K562 (cell line): ENCODE results near the gene DAGLA. TPM values are rescaled to one million over a fixed set of nuclear protein-coding genes. Genes with fewer than 3 reads are reported as not detected.
A peak's percentile ranks its signal among the peaks of the same experiment; 100 is the strongest.

ENCODE experiments used
- ATAC-seq: fragments of 200-7000 bp; cut with Tn5 transposase; 3 replicates; pipeline ENCODE4 v1.9.1; 2020; ENCODE audit warnings: moderate library complexity
- BruUV-seq: library from RNA; stranded (reverse); fragments of 400-500 nt; replicated peaks from 2 replicates; lab custom pipeline; 2021; lab: Mats Ljungman, UMichigan
- CTCF ChIA-PET: fragments of 300-600 bp; formaldehyde crosslinking; extraction: SDS; loops from one replicate; lab custom pipeline; 2021; ENCODE audit warnings: low intra/inter-chr PET ratio; lab: Yijun Ruan, JAX
- POLR2A ChIA-PET: fragments of 300-600, 350-650 bp; sonication (Branson Sonifier 250); formaldehyde crosslinking; extraction: SDS; loops from one replicate; lab custom pipeline; 2021; ENCODE audit warnings: antibody characterized with exemption, inconsistent platforms; lab: Yijun Ruan, JAX
- DNase-seq, 4 experiments: peaks; one replicate each; pipeline versions ENCODE4 v3.0.0 to v3.0.0-alpha.2; 2011 to 2018; ENCODE audit warnings: low spot score in 3 of 4, mixed read lengths in 3 of 4; ENCODE audit errors: extremely low read depth in 1 of 4
- FAIRE-seq: peaks from 2 replicates; lab custom pipeline; 2011; peaks lifted over from hg19 to GRCh38; lab: Jason Lieb, UNC
- H2AFZ ChIP-seq: 2 replicates; pipeline ENCODE4 v1.6.0; 2011; ENCODE audit warnings: low read depth, low read length, control low read depth, inconsistent platforms
- H3K27ac ChIP-seq: fragments of 200-600 bp; 3 replicates; pipeline ENCODE4 v1.8.0; 2011; ENCODE audit warnings: low read depth, mild to moderate bottlenecking, control low read depth, inconsistent platforms, low read length, moderate library complexity, mixed read lengths; ENCODE audit errors: extremely low read depth
- H3K27me3 ChIP-seq, 2 experiments: fragments of 300-600 bp in 1 of 2; 2 replicates in 1 of 2; 3 replicates in 1 of 2; pipeline versions ENCODE4 v1.6.0 to v1.8.0; 2011; ENCODE audit warnings: inconsistent platforms in 2 of 2, low read length in 2 of 2, mild to moderate bottlenecking in 1 of 2, mixed read lengths in 1 of 2, moderate library complexity in 1 of 2; ENCODE audit not compliant: control insufficient read depth in 2 of 2, insufficient read depth in 2 of 2
- H3K36me3 ChIP-seq: fragments of 300-600 bp; 3 replicates; pipeline ENCODE4 v1.8.0; 2011; ENCODE audit warnings: mild to moderate bottlenecking, low read length, inconsistent platforms; ENCODE audit not compliant: control insufficient read depth, insufficient read depth
- H3K4me1 ChIP-seq, 2 experiments: fragments of 200-600 bp in 1 of 2; replicated peaks in 1 of 2; 2 replicates in 1 of 2; 3 replicates in 1 of 2; pipeline versions ENCODE4 v1.5.1 to v1.8.0; 2011; ENCODE audit warnings: inconsistent platforms in 2 of 2, low read length in 2 of 2, mild to moderate bottlenecking in 1 of 2, mixed read lengths in 1 of 2, moderate library complexity in 1 of 2; ENCODE audit not compliant: control insufficient read depth in 2 of 2, insufficient read depth in 2 of 2
- H3K4me2 ChIP-seq: 2 replicates; pipeline ENCODE4 v1.6.1; 2011; ENCODE audit warnings: low read length, control low read depth, inconsistent platforms, mixed read lengths; ENCODE audit not compliant: insufficient read depth
- H3K4me3 ChIP-seq: fragments of 200-600 bp; sonication (generic), shearing (Covaris generic); 2 replicates; pipeline ENCODE4 v1.5.1; 2016; ENCODE audit warnings: control low read depth, inconsistent platforms
- H3K79me2 ChIP-seq: fragments of 200-600 bp; 3 replicates; pipeline ENCODE4 v1.8.0; 2011; ENCODE audit warnings: low read length, inconsistent platforms; ENCODE audit not compliant: control insufficient read depth, insufficient read depth
- H3K9ac ChIP-seq, 2 experiments: 2 replicates each; pipeline versions ENCODE4 v1.6.0 to v1.6.1; 2011; ENCODE audit warnings: low read depth in 2 of 2, low read length in 2 of 2, control low read depth in 1 of 2, inconsistent platforms in 1 of 2, mild to moderate bottlenecking in 1 of 2, mixed read lengths in 1 of 2; ENCODE audit not compliant: insufficient read depth in 1 of 2
- H3K9me1 ChIP-seq: one replicate; pipeline ENCODE4 v1.6.0; 2011; ENCODE audit warnings: inconsistent platforms, mild to moderate bottlenecking, low read length, moderate library complexity; ENCODE audit not compliant: control insufficient read depth, insufficient read depth
- H3K9me3 ChIP-seq: replicated peaks from 2 replicates; pipeline ENCODE4 v1.5.1; 2011; ENCODE audit warnings: low read depth, low read length, inconsistent platforms; ENCODE audit not compliant: control insufficient read depth, insufficient read depth
- H4K20me1 ChIP-seq: replicated peaks from 2 replicates; pipeline ENCODE4 v1.6.1; 2011; ENCODE audit warnings: low read length, inconsistent platforms, mixed read lengths; ENCODE audit not compliant: control insufficient read depth, insufficient read depth
- BCOR ChIP-seq: fragments of 450-650 bp; IDR thresholded peaks from 2 replicates; pipeline ENCODE4 v1.6.1; 2016
- ILK ChIP-seq: fragments of 450-650 bp; IDR thresholded peaks from 2 replicates; pipeline ENCODE4 v1.6.1; 2016; ENCODE audit warnings: missing genetic modification characterization, low read depth, mild to moderate bottlenecking, missing compliant biosample characterization, moderate library complexity, borderline replicate concordance
- MEIS2 ChIP-seq: fragments of 450-650 bp; IDR thresholded peaks from 2 replicates; pipeline ENCODE4 v1.6.1; 2014; ENCODE audit warnings: mild to moderate bottlenecking; ENCODE audit not compliant: partially characterized antibody
- PBX2 ChIP-seq, 2 experiments: IDR thresholded peaks in 1 of 2; conservative IDR thresholded peaks in 1 of 2; 2 replicates each; pipeline ENCODE4 v1.6.1; 2016; ENCODE audit warnings: low read depth in 2 of 2, mild to moderate bottlenecking in 1 of 2, missing compliant biosample characterization in 1 of 2, missing genetic modification characterization in 1 of 2, moderate library complexity in 1 of 2
- PRPF4 ChIP-seq: fragments of 200-400 bp; formaldehyde crosslinking; IDR thresholded peaks from one replicate; pipeline ENCODE4 v1.6.1; 2017; ENCODE audit warnings: low read length, low read depth, mild to moderate bottlenecking; ENCODE audit not compliant: insufficient read depth, poor library complexity, severe bottlenecking
- ZNF77 ChIP-seq: fragments of 250-450 bp; sonication (Bioruptor Pico); IDR thresholded peaks from 2 replicates; pipeline ENCODE4 v1.5.0; 2020
- WGBS: fragments of 100-300 bp; shearing (Covaris generic); methylation state at CpG from one replicate; pipeline ENCODE4 v1.1.6; 2016; ENCODE audit warnings: low coverage, mixed read lengths; ENCODE audit not compliant: insufficient coverage; ENCODE audit errors: missing lambda C conversion rate; 5-methylcytosine and 5-hydroxymethylcytosine counted together
- in situ Hi-C: fragments of 300-500 bp; cut with MboI; formaldehyde crosslinking; loops from 4 replicates; pipeline ENCODE4 v1.15.0; 2018; ENCODE audit warnings: inconsistent platforms, mixed read lengths
- intact Hi-C: fragments of 100-400 bp; cut with micrococcal nuclease; formaldehyde crosslinking; loops from 2 replicates; pipeline ENCODE4 v1.14.2; 2022
- polyA plus RNA-seq, 8 experiments: library from polyadenylated mRNA; depleted of rRNA in 4 of 8; stranded (reverse) in 5 of 8; unstranded in 3 of 8; fragments of >200 nt; fragmentation: Nextera tagmentation in 2 of 8; fragmentation: Illumina TruSeq in 1 of 8; extraction: Ambion mirVana in 2 of 8; extraction: Trizol in 1 of 8; gene quantifications; 2 replicates each; pipeline versions ENCODE4 v1.2.1 to v1.2.3, GENCODE V29; 2011 to 2014; ENCODE audit warnings: inconsistent platforms in 1 of 8, missing spikeins in 1 of 8
- total RNA-seq, 7 experiments: library from RNA; depleted of rRNA in 6 of 7; stranded (reverse); fragments of >200 nt in 6 of 7; fragmentation: Illumina TruSeq in 2 of 7; extraction: Trizol in 2 of 7; gene quantifications; 2 replicates each; pipeline versions ENCODE4 v1.2.1 to v1.2.3, GENCODE V29; 2011 to 2021; ENCODE audit warnings: low replicate concordance in 1 of 7

The DAGLA gene
- total and polyA plus RNA-seq, 9 of the 15 experiments (the other 6 are each of a cell fraction or from before 2014, with no cell fraction given) = 0.03 to 0.16 (median 0.04) TPM; not detected in 4

GRCh38 chr11:61632096-61632495 lies 48.1 kb upstream of the DAGLA start (continued):
- no peak for TF ChIP-seq ILK (tag)
- TF ChIP-seq BCOR = no peak

GRCh38 chr11:61635304-61635703 lies 44.9 kb upstream of the DAGLA start:
- Histone ChIP-seq H3K4me1 (peaks cover 3 to 5% of the 10 kb centered on the region in 2 experiments; a peak in 3 of 5 replicates), H3K27me3 (peaks cover 11 to 41% of the 10 kb centered on the region in 2 experiments; a peak in 4 of 5 replicates), H3K9me3 (no peaks in the 10 kb centered on the region), H3K79me2 (no peaks in the 10 kb centered on the region)
- no TSS peak for BruUV-seq
- ChIA-PET POLR2A (no interaction called here), CTCF (interaction anchor here (1.0 kb wide), 1 partner anchor 573 kb away, joined by 3 read pairs; the partner anchor contains the start of gene SCGB2A1)
- no peak for ATAC-seq
- in situ Hi-C loops = no loop called here
- intact Hi-C loops = loop anchor here (5.0 kb wide), 1 partner anchor 248 kb away; no protein-coding TSS in a partner anchor
- TF ChIP-seq PBX2 (CRISPR knock-in tag; IDR thresholded peaks at IDR 0.05; ENCODE audit: low read depth) (no peak), PBX2 (tag; conservative IDR thresholded peaks at IDR 0.05; ENCODE audit: low read depth) (peak; percentile 68), PRPF4 (no peak), MEIS2 (peak; percentile 45), ZNF77 (CRISPR knock-in tag) (no peak)
- TF ChIP-seq, all 486 proteins: peak for 2
- Histone ChIP-seq H3K36me3 (no peaks in the 10 kb centered on the region), H4K20me1 (peaks cover 4% of the 10 kb centered on the region), H3K27ac (no peak overlapping the region), H3K9me1 (no peaks in the 10 kb centered on the region), H3K9ac (no peak overlapping the region), H2AFZ (no peak overlapping the region), H3K4me2 (no peak overlapping the region), H3K4me3 (no peak overlapping the region)
- FAIRE-seq (no peak), DNase-seq (no peak)
- 0% methylated on average over 1 of the region's 1 CpG for WGBS
